Measurements from ENCODE around the gene TMEM143.
"Not testable (repeated sequence)": the region's sequence is repeated elsewhere in the genome, so short reads cannot be mapped to it uniquely, and the experiment has no call there.

TMEM143 gene

DNA sequence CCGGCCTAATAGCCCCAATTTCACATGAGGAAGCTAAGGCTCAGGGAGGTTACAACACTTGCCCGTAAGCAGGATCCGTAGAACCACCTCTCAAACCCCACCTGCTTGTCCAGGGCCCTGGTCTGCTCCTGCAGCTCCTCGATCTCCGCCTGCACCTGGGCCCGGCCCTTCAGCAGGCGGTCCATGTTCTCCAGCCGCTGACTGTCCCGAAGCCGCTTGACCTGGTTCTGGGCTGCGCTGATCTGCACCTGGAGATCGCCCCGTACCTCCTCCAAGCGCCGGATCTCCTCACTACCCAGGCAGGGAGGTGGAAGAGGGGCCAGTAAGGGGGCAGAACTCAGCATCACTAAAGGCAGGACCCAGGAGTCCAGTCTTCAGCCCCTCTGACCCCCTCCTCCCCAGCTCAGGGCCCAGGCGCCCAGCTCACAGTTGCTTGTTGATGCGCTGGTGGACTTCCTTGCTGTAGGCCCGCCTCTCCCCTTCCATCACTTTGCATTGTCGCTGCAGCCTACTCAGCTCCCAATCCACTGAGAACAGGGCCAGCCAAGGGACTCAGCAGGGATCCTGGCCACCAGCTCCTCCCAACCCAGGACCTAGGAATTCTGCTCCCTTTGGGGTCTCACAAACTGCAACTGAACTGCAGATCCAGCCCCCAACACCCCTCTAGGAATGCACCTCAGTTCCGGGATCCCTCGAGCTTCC, 45.3 kb downstream of the TMEM143 start:
- DNase-seq (ENCODE audit: low spot score in 2 of 2), result no peak
- no peaks in the 10 kb centered on the region for H3K9me3 ChIP-seq
- no peaks in the 10 kb centered on the region for H3K36me3 ChIP-seq (replicated peaks)
- no peak overlapping the region for H3K4me3 ChIP-seq
- H3K27me3 ChIP-seq (ENCODE audit: low read depth), result no peaks in the 10 kb centered on the region
- H3K4me1 ChIP-seq, result peaks cover 8% of the 10 kb centered on the region
- in situ Hi-C loops (cut with MboI; ENCODE audit: low sequenced_read_pairs), result loop anchor here (10.0 kb wide), 1 partner anchor 266 kb away; no protein-coding TSS in a partner anchor

- in situ Hi-C loops (cut with MboI; ENCODE audit: low sequenced_read_pairs), result loop anchor here (10.0 kb wide), 1 partner anchor 267 kb away; no protein-coding TSS in a partner anchor
- not testable (repeated sequence) for H3K4me3 ChIP-seq; H3K4me1 ChIP-seq; H3K27me3 ChIP-seq (ENCODE audit: low read depth); H3K9me3 ChIP-seq; DNase-seq (ENCODE audit: low spot score in 2 of 2); H3K36me3 ChIP-seq (replicated peaks)
Measured at GRCh38 chr19:48317708-48317960, 46.1 kb downstream of the TMEM143 start.

DNA sequence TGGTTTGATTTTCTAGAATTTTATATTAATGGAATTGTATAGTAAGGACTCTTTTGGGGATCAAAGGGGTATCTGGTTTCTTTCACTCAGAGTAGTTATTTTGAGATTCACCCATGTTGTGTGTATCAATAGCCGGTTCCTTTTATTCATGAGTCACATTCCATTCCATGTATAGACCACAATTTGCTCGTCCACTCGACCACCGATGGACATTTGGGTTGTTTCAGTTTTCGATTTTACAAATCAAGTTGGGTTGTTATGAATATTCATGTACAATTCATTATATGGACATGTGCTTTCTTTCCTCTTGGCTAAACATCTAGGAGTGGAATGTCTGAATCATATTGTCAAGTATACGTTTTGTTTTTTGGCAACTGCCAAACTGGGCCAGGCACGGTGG, 48.0 kb downstream of the TMEM143 start:
- Histone ChIP-seq H3K36me3 (replicated peaks) (no peaks in the 10 kb centered on the region), H3K9me3 (no peaks in the 10 kb centered on the region), H3K4me3 (no peak overlapping the region), H3K4me1 (no peaks in the 10 kb centered on the region; the same call in 1 of the 2 replicates), H3K27me3 (ENCODE audit: low read depth) (no peaks in the 10 kb centered on the region)
- in situ Hi-C loops (cut with MboI; ENCODE audit: low sequenced_read_pairs), result loop anchor here (10.0 kb wide), 1 partner anchor 269 kb away; no protein-coding TSS in a partner anchor
- DNase-seq (ENCODE audit: low spot score in 2 of 2), result no peak

- in situ Hi-C loops (cut with MboI; ENCODE audit: low sequenced_read_pairs), result loop anchor here (10.0 kb wide), 1 partner anchor 273 kb away; no protein-coding TSS in a partner anchor
Measured at GRCh38 chr19:48311384-48311783, 52.4 kb downstream of the TMEM143 start.

DNA sequence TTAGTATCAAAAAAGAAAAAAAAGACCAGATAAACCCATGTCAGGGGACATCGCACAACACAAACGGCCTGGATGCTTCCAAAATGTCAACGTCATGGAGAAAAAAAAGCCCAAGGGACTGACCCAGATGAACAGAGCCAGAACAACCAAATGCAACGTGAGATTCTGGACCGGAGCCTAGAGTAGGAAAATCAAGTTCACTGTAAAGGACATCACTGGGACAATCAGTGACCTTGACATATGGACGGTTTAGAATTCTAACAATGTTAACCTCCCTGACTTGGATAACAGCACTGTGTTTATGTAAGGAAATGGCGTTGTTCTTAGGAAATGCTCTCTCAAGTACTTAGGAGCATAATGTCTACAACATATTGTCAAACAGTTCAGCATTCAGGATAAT, 53.5 kb downstream of the TMEM143 start:
- no peaks in the 10 kb centered on the region for H3K36me3 ChIP-seq (replicated peaks)
- in situ Hi-C loops (cut with MboI; ENCODE audit: low sequenced_read_pairs), result loop anchor here (10.0 kb wide), 1 partner anchor 275 kb away; no protein-coding TSS in a partner anchor
- no peak for DNase-seq (ENCODE audit: low spot score in 2 of 2)
- H3K9me3 ChIP-seq, result no peaks in the 10 kb centered on the region
- H3K4me3 ChIP-seq, result no peak overlapping the region
- H3K4me1 ChIP-seq, result no peaks in the 10 kb centered on the region
- H3K27me3 ChIP-seq (ENCODE audit: low read depth), result no peaks in the 10 kb centered on the region

More at GRCh38 chr19:48311384-48311783, 52.4 kb downstream of the TMEM143 start:
- Histone ChIP-seq H3K4me1 (no peaks in the 10 kb centered on the region), H3K4me3 (no peak overlapping the region), H3K36me3 (replicated peaks) (no peaks in the 10 kb centered on the region), H3K27me3 (ENCODE audit: low read depth) (no peaks in the 10 kb centered on the region), H3K9me3 (no peaks in the 10 kb centered on the region)
- DNase-seq (ENCODE audit: low spot score in 2 of 2), result no peak

DNA sequence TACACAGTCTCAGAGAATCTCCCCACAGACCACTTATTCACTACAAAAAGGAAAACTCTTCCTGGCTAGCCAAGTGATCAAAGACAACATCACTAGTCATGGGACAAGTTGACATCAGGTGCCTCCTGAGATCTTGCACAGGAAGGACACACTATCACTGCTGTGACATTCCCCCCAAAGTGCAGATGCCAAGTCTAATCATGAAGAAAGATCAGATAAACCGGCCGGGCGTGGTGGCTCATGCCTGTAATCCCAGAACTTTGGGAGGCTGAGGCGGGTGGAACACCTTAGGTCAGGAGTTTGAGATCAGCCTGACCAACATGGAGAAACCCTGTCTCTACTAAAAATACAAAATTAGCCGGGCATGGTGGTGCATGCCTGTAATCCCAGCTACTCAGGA, 54.0 kb downstream of the TMEM143 start:
- not testable (repeated sequence) for H3K4me1 ChIP-seq; H3K9me3 ChIP-seq; DNase-seq (ENCODE audit: low spot score in 2 of 2); H3K4me3 ChIP-seq; H3K36me3 ChIP-seq (replicated peaks); H3K27me3 ChIP-seq (ENCODE audit: low read depth)
- in situ Hi-C loops (cut with MboI; ENCODE audit: low sequenced_read_pairs), result loop anchor here (10.0 kb wide), 1 partner anchor 275 kb away; no protein-coding TSS in a partner anchor

DNA sequence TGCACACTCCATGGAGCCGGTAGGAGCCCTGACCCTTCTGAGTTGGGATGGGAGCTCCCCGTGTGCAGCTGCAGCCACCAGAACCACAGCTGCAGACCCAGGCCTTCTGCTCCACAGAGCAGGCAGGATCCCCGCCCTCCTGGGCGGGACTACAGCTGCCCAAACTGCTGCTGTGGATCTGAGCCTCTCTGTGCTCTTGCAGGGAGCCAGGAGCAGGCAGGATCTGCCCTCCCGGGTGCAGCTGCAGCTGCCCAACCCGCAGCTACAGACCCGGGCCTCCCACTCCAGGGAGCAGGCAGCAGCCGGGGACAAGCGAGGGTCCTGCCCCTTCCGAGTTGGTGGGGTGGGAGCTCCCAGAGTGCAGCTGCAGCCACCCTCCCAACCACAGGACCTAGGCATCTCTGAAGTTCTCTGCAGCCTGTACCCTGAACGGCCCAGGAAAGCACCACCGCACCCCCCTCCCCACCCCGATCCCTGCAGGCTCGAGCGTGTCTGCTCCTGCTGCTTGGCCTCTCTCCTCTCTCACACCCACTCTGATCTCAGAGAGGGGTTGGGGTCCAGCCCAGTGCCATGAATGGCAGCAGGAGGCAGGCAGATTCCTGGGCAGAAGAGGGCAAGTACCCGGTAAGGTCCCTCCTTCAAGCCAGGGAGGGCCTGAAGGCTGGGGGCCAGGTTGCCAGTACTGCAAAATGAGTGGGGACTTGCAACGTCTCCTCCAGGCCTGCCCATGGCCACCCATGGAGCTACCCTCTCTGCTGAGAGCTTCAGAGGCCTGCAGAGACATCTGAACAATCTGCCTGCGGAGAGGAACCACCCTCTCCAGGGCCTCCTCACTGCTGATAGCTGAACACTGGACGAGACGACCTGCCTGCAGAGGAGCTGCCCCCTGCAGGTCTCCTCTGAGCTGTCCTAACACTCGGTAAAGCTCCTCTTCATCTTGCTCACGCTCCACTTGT, 54.8 kb downstream of the TMEM143 start:
- H3K4me1 ChIP-seq, result no peaks in the 10 kb centered on the region
- no peaks in the 10 kb centered on the region for H3K36me3 ChIP-seq (replicated peaks)
- H3K4me3 ChIP-seq, result no peak overlapping the region
- no peaks in the 10 kb centered on the region for H3K27me3 ChIP-seq (ENCODE audit: low read depth)
- in situ Hi-C loops (cut with MboI; ENCODE audit: low sequenced_read_pairs), result no loop called here
- H3K9me3 ChIP-seq, result no peaks in the 10 kb centered on the region
- DNase-seq (ENCODE audit: low spot score in 2 of 2), result no peak

DNA sequence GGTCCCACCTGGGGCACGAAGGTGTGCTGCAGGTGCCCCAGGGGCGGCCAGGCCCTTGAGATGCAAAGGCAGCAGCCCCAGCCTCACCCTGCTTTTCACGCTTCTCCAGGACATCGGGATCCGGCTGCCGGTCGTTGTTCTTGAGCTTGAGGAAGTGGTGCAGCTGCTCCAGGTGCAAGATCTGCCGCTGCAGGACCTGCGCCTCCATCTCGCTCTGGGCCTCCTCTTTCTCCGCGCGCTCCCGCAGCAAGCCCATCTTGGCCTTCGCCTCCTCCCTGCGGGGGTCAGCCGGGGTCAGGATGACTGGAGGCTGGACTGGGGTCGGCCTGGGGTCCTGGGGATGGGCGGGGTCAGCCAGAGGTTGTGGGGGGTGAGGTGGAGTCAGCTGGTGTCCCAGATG, 59.9 kb downstream of the TMEM143 start:
- no peak for DNase-seq (ENCODE audit: low spot score in 2 of 2)
- Histone ChIP-seq H3K4me3 (no peak overlapping the region), H3K36me3 (replicated peaks) (no peaks in the 10 kb centered on the region), H3K9me3 (no peaks in the 10 kb centered on the region), H3K4me1 (no peaks in the 10 kb centered on the region), H3K27me3 (ENCODE audit: low read depth) (no peaks in the 10 kb centered on the region)
- in situ Hi-C loops (cut with MboI; ENCODE audit: low sequenced_read_pairs), result no loop called here

DNA sequence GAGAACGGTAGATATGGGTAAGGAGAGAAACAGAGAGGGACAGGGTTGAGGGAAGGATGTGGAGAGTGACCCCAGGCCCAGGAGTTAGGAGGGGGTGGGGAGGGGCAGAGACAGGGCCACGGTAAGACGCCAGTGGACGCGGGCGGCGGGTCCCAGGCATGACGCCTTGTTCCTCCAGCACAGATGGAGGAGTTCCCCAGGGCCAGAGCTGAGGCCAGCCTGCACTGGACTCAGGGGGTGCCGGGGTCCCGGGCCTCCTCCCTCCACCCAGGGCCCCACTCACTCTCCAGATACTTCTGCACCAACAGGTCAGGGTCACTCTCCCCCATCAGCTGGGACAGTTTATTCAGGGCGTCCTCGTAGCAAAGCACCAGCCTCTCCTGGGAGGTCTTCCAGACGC, 60.4 kb downstream of the TMEM143 start:
- in situ Hi-C loops (cut with MboI; ENCODE audit: low sequenced_read_pairs), result no loop called here
- H3K27me3 ChIP-seq (ENCODE audit: low read depth), result no peaks in the 10 kb centered on the region
- no peaks in the 10 kb centered on the region for H3K9me3 ChIP-seq
- H3K4me1 ChIP-seq, result no peaks in the 10 kb centered on the region
- no peak overlapping the region for H3K4me3 ChIP-seq
- H3K36me3 ChIP-seq (replicated peaks), result no peaks in the 10 kb centered on the region
- no peak for DNase-seq (ENCODE audit: low spot score in 2 of 2)

DNA sequence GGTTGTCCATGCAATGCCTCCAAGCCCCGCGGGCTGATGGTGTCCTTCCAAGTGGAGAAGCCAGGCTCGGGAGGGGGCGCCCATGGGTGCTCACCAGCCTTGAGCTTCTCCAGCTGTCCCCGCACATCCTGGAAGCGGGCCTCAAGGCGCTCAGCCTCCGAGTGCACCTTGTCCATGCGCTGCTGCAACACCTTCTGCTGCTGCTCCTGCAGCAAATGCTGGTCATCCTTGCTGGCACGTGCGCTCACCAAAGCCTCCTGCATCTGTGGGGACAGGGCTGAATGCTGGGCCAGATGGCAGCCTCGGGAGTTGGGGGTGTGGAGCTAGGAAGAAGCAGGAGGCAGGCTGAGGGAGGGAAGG, 61.2 kb downstream of the TMEM143 start:
- Histone ChIP-seq H3K4me1 (no peaks in the 10 kb centered on the region), H3K36me3 (replicated peaks) (no peaks in the 10 kb centered on the region), H3K4me3 (no peak overlapping the region), H3K9me3 (no peaks in the 10 kb centered on the region), H3K27me3 (ENCODE audit: low read depth) (no peaks in the 10 kb centered on the region)
- in situ Hi-C loops (cut with MboI; ENCODE audit: low sequenced_read_pairs), result no loop called here
- DNase-seq (ENCODE audit: low spot score in 2 of 2), result no peak

DNA sequence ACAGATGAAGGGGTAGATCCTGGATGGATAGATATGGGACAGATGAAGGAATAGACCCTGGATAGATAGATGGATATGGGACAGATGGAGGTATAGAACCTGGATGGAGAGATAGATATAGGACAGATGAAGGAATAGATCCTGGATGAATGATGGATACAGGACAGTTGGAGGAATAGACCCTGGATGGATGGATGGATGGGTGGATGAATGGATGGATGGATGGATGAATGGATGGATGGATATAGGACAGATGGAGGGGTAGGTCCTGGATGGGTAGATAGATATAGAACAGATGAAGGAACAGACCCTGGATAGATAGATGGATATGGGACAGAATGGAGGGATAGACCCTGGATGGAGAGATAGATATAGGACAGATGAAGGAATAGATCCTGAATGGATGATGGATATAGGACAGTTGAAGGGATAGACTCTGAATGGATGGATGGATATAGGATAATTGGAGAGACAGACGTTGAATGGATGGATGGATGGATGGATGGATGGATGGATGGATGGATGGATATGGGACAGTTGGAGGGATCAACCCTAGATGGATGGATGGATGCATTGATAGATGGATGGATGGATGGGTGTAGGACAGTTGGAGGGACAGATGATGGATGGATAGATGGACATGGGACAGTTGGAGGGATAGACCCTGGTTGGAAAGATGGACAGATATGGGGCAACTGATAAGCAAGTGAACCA, 61.7 kb downstream of the TMEM143 start:
- Histone ChIP-seq H3K9me3 (no peaks in the 10 kb centered on the region), H3K36me3 (replicated peaks) (no peaks in the 10 kb centered on the region), H3K4me3 (no peak overlapping the region), H3K27me3 (ENCODE audit: low read depth) (no peaks in the 10 kb centered on the region), H3K4me1 (no peaks in the 10 kb centered on the region)
- in situ Hi-C loops (cut with MboI; ENCODE audit: low sequenced_read_pairs), result no loop called here
- DNase-seq (ENCODE audit: low spot score in 2 of 2), result no peak

DNA sequence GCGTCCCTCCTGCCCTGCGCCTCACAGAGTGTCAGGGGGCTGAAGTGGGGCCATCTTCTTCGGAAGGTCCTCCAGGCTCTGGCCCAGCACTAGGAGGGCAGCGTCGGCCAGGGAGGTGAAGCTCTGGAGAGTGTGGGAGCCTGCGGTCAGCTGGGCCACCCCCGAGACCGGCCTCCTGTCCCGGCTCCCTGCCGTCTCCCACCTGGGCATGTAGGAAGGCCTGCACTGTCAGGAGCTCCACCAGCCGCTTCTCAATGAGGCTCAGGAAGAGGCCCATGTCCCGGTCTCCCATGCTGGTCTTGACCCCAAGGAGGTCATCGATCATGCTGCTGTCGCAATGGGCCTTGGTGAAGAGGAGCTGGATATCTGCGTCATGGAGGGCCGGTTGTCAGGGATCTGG, 65.8 kb downstream of the TMEM143 start:
- Histone ChIP-seq H3K27me3 (ENCODE audit: low read depth) (no peaks in the 10 kb centered on the region), H3K9me3 (no peaks in the 10 kb centered on the region), H3K4me3 (no peak overlapping the region), H3K4me1 (no peaks in the 10 kb centered on the region), H3K36me3 (replicated peaks) (no peaks in the 10 kb centered on the region)
- DNase-seq (ENCODE audit: low spot score in 2 of 2), result no peak
- in situ Hi-C loops (cut with MboI; ENCODE audit: low sequenced_read_pairs), result no loop called here

DNA sequence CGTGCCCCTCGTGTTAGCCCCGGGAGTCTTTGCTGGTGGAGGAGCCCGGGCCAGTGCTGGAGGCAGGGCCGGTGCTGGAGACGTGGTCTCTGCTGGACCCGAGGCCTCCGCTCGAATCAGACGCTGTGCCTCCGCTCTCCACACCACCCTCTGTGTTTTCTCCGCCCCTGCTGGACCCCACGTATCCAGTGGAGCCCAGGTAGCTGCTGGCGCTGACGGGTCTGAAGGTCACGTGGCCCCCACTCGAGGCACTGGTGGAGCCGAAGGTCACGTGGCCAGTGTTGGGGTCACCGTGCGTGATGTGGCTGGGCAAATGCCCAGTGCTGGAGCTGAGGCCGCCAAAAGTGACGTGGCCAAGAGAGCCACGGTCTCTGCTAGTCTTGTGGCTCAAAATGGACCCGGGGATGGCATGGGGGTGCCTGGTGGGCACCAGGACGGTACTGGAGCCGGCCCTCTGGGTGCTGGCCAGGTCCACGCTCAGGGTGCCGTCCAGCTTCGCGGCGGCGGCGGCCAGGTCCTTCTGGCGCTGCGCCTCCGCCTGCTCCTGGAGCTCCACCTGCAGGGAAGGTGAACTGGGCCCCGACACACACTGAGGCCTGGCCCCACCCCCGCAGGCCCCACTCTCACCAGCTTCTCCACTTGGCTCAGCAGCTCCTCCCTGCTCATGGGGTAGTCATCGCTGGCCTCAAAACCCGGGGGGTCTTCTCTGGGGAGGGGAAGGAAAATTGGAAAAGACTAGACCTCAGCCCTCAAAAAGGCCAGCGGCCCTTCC, 66.6 kb downstream of the TMEM143 start:
- in situ Hi-C loops (cut with MboI; ENCODE audit: low sequenced_read_pairs), result no loop called here
- no peak for DNase-seq (ENCODE audit: low spot score in 2 of 2)
- Histone ChIP-seq H3K4me1 (no peaks in the 10 kb centered on the region), H3K27me3 (ENCODE audit: low read depth) (no peaks in the 10 kb centered on the region), H3K9me3 (no peaks in the 10 kb centered on the region), H3K36me3 (replicated peaks) (no peaks in the 10 kb centered on the region), H3K4me3 (no peak overlapping the region)
